NCI-H1930 (cell line): ENCODE measurements around the gene WNK1.
"Not testable (repeated sequence)": the region's sequence is repeated elsewhere in the genome, so short reads cannot be mapped to it uniquely, and the experiment has no call there.

Experiments
- DNase-seq, 2 experiments: peaks; one replicate each; lab custom pipeline; 2025; lab: John Stamatoyannopoulos, UW

Gene WNK1

GRCh38 chr12:911191-911826 is 158.9 kb downstream of the WNK1 start:
- DNase-seq = no peak

GRCh38 chr12:912466-913235 is 160.3 kb downstream of the WNK1 start:
- DNase-seq = no peak

- DNase-seq = no peak
These were observed 161.7 kb downstream of the WNK1 start for GRCh38 chr12:913919-914698.

- DNase-seq = no peak
These were observed 162.7 kb downstream of the WNK1 start for GRCh38 chr12:915090-915489.

- no peak for DNase-seq
These were observed 163.9 kb downstream of the WNK1 start for GRCh38 chr12:916240-916639.

GRCh38 chr12:916712-917445 is 164.5 kb downstream of the WNK1 start:
- DNase-seq = no peak

GRCh38 chr12:920676-921075 is 168.3 kb downstream of the WNK1 start:
- no peak for DNase-seq

- no peak for DNase-seq
These were observed 169.9 kb downstream of the WNK1 start for GRCh38 chr12:922285-922684.

GRCh38 chr12:926641-927040 is 174.3 kb downstream of the WNK1 start:
- no peak for DNase-seq

- no peak for DNase-seq
These were observed 178.7 kb downstream of the WNK1 start for GRCh38 chr12:931060-931459.

- no peak for DNase-seq
These were observed 179.2 kb downstream of the WNK1 start for GRCh38 chr12:931591-931990.

- DNase-seq = not testable (repeated sequence)
These were observed 183.5 kb downstream of the WNK1 start for GRCh38 chr12:935891-936290.

- DNase-seq = no peak
These were observed 184.3 kb downstream of the WNK1 start for GRCh38 chr12:936377-937345.

GRCh38 chr12:938810-939209 is 186.4 kb downstream of the WNK1 start:
- DNase-seq = no peak

GRCh38 chr12:943051-943450 is 190.7 kb downstream of the WNK1 start:
- DNase-seq = no peak

GRCh38 chr12:944211-944610 is 191.8 kb downstream of the WNK1 start:
- no peak for DNase-seq

GRCh38 chr12:946212-946611 is 193.8 kb downstream of the WNK1 start:
- DNase-seq = no peak

GRCh38 chr12:946631-947030 is 194.3 kb downstream of the WNK1 start:
- DNase-seq = no peak

GRCh38 chr12:948238-948637 is 195.9 kb downstream of the WNK1 start:
- no peak for DNase-seq

- peak; percentile 98 to 99 for DNase-seq
These were observed 197.2 kb downstream of the WNK1 start, which contains the start of gene RAD52 for GRCh38 chr12:949453-950191. RAD52 (minus strand) TSS chr12:949694; CDS start chr12:933058, 16,636 bp downstream.
